ENCODE data around the gene HOXB8. TPM values are rescaled to one million over a fixed set of nuclear protein-coding genes. Genes with fewer than 3 reads are reported as not detected.

Gene HOXB8
- total RNA-seq, 4 donors from 2014 or later: 0.27 to 3.9 TPM; not detected in 2

DNA sequence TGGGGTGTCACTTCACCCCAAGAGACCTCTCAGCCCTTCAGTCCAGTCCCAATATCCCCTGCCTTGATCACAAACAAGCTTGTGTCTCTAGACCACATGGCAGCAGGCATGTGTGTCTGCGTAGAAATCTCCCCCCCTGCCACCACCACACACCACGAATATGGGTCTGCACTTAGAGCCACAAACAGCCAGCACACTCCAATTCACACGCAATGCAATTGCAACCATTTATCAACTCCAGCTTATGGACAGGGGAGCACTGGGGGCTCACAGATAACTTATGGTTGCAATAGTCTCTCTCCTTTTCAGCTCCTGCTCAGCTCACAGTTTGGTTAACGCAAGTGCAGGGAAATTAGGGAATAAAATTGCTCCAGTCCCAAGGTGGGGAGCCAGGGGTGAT lies 8.5 kb upstream of the HOXB8 start:
- Histone ChIP-seq H3K4me1 (peaks cover 0 to 30% (median 23%) of the 10 kb centered on the region in 3 donors), H3K27ac (no peak overlapping the region), H3K27me3 (peaks cover 100% of the 10 kb centered on the region), H3K9me3 (no peaks in the 10 kb centered on the region), H3K4me3 (no peak overlapping the region), H3K36me3 (no peaks in the 10 kb centered on the region)
- 7 to 50% methylated on average over 1 to 2 of the region's 4 CpGs for WGBS, 2 donors (ENCODE audit: low coverage in 1 of 2)
- TF ChIP-seq EP300 (IDR thresholded peaks at IDR 0.05) (no peak), POLR2AphosphoS5 (IDR thresholded peaks at IDR 0.05) (no peak), POLR2A (IDR thresholded peaks at IDR 0.05) (no peak), CTCF (IDR thresholded peaks at IDR 0.05) (no peak)
- no peak for ATAC-seq

- H3K4me3 ChIP-seq: no peak overlapping the region
- H3K9me3 ChIP-seq: no peaks in the 10 kb centered on the region
- TF ChIP-seq EP300 (IDR thresholded peaks at IDR 0.05): no peak
- TF ChIP-seq CTCF (IDR thresholded peaks at IDR 0.05): no peak
- TF ChIP-seq POLR2A (IDR thresholded peaks at IDR 0.05): no peak
- TF ChIP-seq POLR2AphosphoS5 (IDR thresholded peaks at IDR 0.05): no peak
- H3K36me3 ChIP-seq: no peaks in the 10 kb centered on the region
- no peak for ATAC-seq
- peaks cover 99% of the 10 kb centered on the region for H3K27me3 ChIP-seq
- peaks cover 0 to 37% (median 23%) of the 10 kb centered on the region in 3 donors for H3K4me1 ChIP-seq
- WGBS, 2 donors (ENCODE audit: low coverage in 1 of 2): 14 to 18% methylated on average over 3 to 7 of the region's 11 CpGs
- no peak overlapping the region for H3K27ac ChIP-seq
Measured at GRCh38 chr17:48622857-48623256, 7.8 kb upstream of the HOXB8 start.

DNA sequence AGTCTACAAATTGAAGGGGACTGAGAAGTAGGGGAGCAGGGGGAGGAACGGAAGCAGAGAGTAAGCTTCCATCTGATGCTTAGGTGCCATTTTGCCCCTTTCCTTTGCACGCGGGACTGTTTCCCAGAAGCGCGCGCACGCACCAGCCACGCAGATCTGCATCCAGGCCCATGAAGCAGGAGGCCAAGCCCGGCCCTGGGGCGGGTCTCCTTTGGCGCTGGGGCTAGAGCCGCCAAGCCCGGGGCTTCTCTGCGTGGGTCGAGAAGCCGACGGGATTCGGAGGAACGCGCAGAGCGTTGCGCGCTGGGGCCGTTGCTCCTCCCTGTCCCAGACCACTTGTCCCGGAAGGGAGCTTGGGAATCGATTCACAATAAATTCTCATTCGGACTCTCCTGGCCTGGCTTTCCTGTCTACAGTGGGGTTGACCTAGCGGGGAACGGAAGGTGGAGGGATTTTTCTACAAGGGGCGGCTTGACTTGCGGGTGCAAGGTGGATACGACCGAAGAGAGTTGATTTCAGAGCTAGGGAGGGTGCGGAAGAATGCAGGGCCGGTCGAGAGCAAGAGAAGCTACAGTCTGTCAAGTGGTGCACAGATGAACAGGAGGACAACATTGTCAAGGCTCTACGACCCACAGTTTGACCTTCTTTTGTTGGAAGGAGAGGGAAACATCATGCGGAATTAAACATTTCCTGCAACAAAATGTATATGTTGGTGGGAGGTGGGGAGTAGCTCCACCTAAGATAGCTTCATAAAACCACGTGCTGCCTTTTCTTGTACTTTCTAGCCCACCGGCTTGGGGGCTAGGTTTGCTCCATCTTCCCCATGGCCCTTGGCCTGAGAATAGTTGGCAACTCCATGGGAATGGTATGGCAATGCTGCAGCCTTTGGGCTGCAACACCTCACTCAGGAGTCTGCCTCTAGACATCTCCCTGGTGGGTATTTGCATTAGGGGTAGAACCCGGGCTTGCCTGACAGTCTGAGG lies 6.6 kb upstream of the HOXB8 start:
- H3K4me3 ChIP-seq: no peak overlapping the region
- H3K36me3 ChIP-seq: no peaks in the 10 kb centered on the region
- 8 to 13% methylated on average over 10 of the region's 41 CpGs for WGBS, 2 donors (ENCODE audit: low coverage in 1 of 2)
- ATAC-seq: no peak
- H3K27me3 ChIP-seq: peaks cover 99% of the 10 kb centered on the region
- no peaks in the 10 kb centered on the region for H3K9me3 ChIP-seq
- TF ChIP-seq CTCF (IDR thresholded peaks at IDR 0.05) (no peak), POLR2AphosphoS5 (IDR thresholded peaks at IDR 0.05) (no peak), POLR2A (IDR thresholded peaks at IDR 0.05) (no peak), EP300 (IDR thresholded peaks at IDR 0.05) (no peak)
- H3K27ac ChIP-seq: no peak overlapping the region
- peaks cover 0 to 37% (median 20%) of the 10 kb centered on the region in 3 donors for H3K4me1 ChIP-seq

- no peak for ATAC-seq
- Histone ChIP-seq H3K36me3 (no peaks in the 10 kb centered on the region), H3K4me3 (no peak overlapping the region), H3K9me3 (no peaks in the 10 kb centered on the region), H3K4me1 (peaks cover 0 to 26% (median 9%) of the 10 kb centered on the region in 3 donors), H3K27ac (no peak overlapping the region), H3K27me3 (peaks cover 99% of the 10 kb centered on the region)
- 29 to 45% methylated on average over 3 of the region's 6 CpGs for WGBS, 2 donors (ENCODE audit: low coverage in 1 of 2)
- TF ChIP-seq CTCF (IDR thresholded peaks at IDR 0.05): no peak
- no peak for TF ChIP-seq EP300 (IDR thresholded peaks at IDR 0.05)
- TF ChIP-seq POLR2A (IDR thresholded peaks at IDR 0.05): no peak
- TF ChIP-seq POLR2AphosphoS5 (IDR thresholded peaks at IDR 0.05): no peak
Measured at GRCh38 chr17:48620461-48621139, 5.5 kb upstream of the HOXB8 start.
